SK-N-SH (cell line): Measurements from ENCODE around the gene YARS1.

Experiments used
- EP300 ChIP-seq, 2 experiments: IDR thresholded peaks; 2 replicates each; pipeline versions ENCODE4 v1.4.0 to v1.6.1; 2012; ENCODE audit warnings: borderline replicate concordance in 1 of 2, low read depth in 1 of 2, low read length in 1 of 2
- FOXM1 ChIP-seq: IDR thresholded peaks from 2 replicates; pipeline ENCODE4 v1.4.0; 2012; ENCODE audit warnings: low read depth, mild to moderate bottlenecking
- NRF1 ChIP-seq: IDR thresholded peaks from 2 replicates; pipeline ENCODE4 v1.6.1; 2012; ENCODE audit warnings: low read depth, mild to moderate bottlenecking, low read length
- POLR2AphosphoS5 ChIP-seq: IDR thresholded peaks from 2 replicates; pipeline ENCODE4 v1.6.1; 2012; ENCODE audit warnings: low read depth, low read length
- RAD21 ChIP-seq: IDR thresholded peaks from 2 replicates; pipeline ENCODE4 v1.6.1; 2012; ENCODE audit warnings: mild to moderate bottlenecking, low read length
- RXRA ChIP-seq: IDR thresholded peaks from 2 replicates; pipeline ENCODE4 v1.4.0; 2012; ENCODE audit warnings: low read depth, mild to moderate bottlenecking, borderline replicate concordance
- TAF1 ChIP-seq: IDR thresholded peaks from 2 replicates; pipeline ENCODE4 v1.6.1; 2012; ENCODE audit warnings: low read depth, mild to moderate bottlenecking, low read length, moderate library complexity, borderline replicate concordance
- TF ChIP-seq, protein P1 (sequence below): IDR thresholded peaks from 2 replicates; pipeline ENCODE4 v1.6.1; 2012; ENCODE audit warnings: mild to moderate bottlenecking, low read depth, low read length, moderate library complexity
- TF ChIP-seq, protein P2 (sequence below): fragments of 200-600 bp; sonication (generic); IDR thresholded peaks from 2 replicates; pipeline ENCODE4 v1.6.1; 2017; ENCODE audit warnings: antibody characterized with exemption, mild to moderate bottlenecking, moderate library complexity

- TF ChIP-seq NRF1 (no peak), RAD21 (no peak), POLR2AphosphoS5 (no peak), TAF1 (no peak), RXRA (no peak), EP300 (IDR thresholded peaks at IDR 0.05; ENCODE audit: borderline replicate concordance in 1 of 2, low read depth in 1 of 2, low read length in 1 of 2) (no peak), FOXM1 (no peak)
- TF ChIP-seq, protein P1, sequence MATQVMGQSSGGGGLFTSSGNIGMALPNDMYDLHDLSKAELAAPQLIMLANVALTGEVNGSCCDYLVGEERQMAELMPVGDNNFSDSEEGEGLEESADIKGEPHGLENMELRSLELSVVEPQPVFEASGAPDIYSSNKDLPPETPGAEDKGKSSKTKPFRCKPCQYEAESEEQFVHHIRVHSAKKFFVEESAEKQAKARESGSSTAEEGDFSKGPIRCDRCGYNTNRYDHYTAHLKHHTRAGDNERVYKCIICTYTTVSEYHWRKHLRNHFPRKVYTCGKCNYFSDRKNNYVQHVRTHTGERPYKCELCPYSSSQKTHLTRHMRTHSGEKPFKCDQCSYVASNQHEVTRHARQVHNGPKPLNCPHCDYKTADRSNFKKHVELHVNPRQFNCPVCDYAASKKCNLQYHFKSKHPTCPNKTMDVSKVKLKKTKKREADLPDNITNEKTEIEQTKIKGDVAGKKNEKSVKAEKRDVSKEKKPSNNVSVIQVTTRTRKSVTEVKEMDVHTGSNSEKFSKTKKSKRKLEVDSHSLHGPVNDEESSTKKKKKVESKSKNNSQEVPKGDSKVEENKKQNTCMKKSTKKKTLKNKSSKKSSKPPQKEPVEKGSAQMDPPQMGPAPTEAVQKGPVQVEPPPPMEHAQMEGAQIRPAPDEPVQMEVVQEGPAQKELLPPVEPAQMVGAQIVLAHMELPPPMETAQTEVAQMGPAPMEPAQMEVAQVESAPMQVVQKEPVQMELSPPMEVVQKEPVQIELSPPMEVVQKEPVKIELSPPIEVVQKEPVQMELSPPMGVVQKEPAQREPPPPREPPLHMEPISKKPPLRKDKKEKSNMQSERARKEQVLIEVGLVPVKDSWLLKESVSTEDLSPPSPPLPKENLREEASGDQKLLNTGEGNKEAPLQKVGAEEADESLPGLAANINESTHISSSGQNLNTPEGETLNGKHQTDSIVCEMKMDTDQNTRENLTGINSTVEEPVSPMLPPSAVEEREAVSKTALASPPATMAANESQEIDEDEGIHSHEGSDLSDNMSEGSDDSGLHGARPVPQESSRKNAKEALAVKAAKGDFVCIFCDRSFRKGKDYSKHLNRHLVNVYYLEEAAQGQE: no peak
- TF ChIP-seq, protein P2, sequence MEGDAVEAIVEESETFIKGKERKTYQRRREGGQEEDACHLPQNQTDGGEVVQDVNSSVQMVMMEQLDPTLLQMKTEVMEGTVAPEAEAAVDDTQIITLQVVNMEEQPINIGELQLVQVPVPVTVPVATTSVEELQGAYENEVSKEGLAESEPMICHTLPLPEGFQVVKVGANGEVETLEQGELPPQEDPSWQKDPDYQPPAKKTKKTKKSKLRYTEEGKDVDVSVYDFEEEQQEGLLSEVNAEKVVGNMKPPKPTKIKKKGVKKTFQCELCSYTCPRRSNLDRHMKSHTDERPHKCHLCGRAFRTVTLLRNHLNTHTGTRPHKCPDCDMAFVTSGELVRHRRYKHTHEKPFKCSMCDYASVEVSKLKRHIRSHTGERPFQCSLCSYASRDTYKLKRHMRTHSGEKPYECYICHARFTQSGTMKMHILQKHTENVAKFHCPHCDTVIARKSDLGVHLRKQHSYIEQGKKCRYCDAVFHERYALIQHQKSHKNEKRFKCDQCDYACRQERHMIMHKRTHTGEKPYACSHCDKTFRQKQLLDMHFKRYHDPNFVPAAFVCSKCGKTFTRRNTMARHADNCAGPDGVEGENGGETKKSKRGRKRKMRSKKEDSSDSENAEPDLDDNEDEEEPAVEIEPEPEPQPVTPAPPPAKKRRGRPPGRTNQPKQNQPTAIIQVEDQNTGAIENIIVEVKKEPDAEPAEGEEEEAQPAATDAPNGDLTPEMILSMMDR: no peak
Measured at GRCh38 chr1:32741059-32741412, 76.1 kb downstream of the YARS1 start.
